Measurements from ENCODE around the gene ZBTB2. TPM values are rescaled to one million over a fixed set of nuclear protein-coding genes. Genes with fewer than 3 reads are reported as not detected.

Gene ZBTB2
- total and polyA plus RNA-seq, 2 of the 4 experiments (the other 2 are of a cell fraction) = 11.8 to 17.7 TPM

DNA sequence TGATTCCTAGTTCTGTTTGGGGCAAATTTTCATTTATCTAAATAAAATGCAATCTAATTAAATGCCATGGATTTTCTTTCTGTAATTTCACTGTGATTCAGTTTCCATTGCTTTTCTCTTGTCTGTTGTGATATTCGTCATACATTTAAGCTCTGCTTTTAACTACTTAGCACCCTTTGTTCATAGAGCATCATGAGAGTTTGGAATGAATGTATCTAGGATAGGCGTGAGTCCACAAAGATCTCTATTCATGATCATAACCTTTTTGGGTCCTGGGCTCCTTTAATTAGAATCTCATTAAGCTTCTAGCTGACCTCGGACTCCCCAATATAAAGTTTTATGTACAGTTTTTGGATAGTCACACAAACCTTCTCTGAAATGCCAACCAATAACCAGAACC is 32.9 kb downstream of the ZBTB2 start:
- in situ Hi-C loops (cut with MboI; ENCODE audit: low sequenced_read_pairs) = no loop called here
- no peak overlapping the region for H2BK120ac ChIP-seq (ENCODE audit: low read depth, low read length)
- no peak overlapping the region for H3K56ac ChIP-seq (ENCODE audit: extremely low read depth, insufficient read depth, low read length)
- H3K79me1 ChIP-seq (ENCODE audit: low read depth in 1 of 2, low read length in 2 of 2) = no peaks in the 10 kb centered on the region
- no peak overlapping the region for H2BK5ac ChIP-seq (ENCODE audit: low read depth, low read length, poor library complexity, severe bottlenecking)
- no peak overlapping the region for H3K9ac ChIP-seq (ENCODE audit: low read depth, low read length)
- no peak overlapping the region for H3K4me3 ChIP-seq (ENCODE audit: insufficient read depth, low read depth, low read length)
- no peak overlapping the region for H3K4me2 ChIP-seq (ENCODE audit: low read depth, low read length)
- no peak for DNase-seq
- H3K36me3 ChIP-seq (ENCODE audit: control insufficient read depth, insufficient read depth, low read length) = peaks cover 20% of the 10 kb centered on the region
- H4K20me1 ChIP-seq (ENCODE audit: insufficient read depth, low read length) = no peaks in the 10 kb centered on the region
- H4K8ac ChIP-seq (ENCODE audit: low read depth in 2 of 2, low read length in 2 of 2) = no peak overlapping the region
- H3K4ac ChIP-seq (ENCODE audit: low read depth, low read length) = no peak overlapping the region
- no CpG with 5 or more reads among the region's 3 CpGs for WGBS, 2 experiments (ENCODE audit: extremely low coverage in 2 of 2, insufficient read length in 1 of 2)
- H2AFZ ChIP-seq (replicated peaks; ENCODE audit: low read length, poor library complexity) = no peak overlapping the region
- H4K5ac ChIP-seq (ENCODE audit: low read depth, low read length) = no peak overlapping the region
- dilution Hi-C loops (cut with HindIII; ENCODE audit: low sequenced_read_pairs, unreplicated experiment) = no loop called here
- ATAC-seq (ENCODE audit: low read depth) = no peak
- H3K4me1 ChIP-seq (ENCODE audit: control insufficient read depth, insufficient read depth, low read length) = no peaks in the 10 kb centered on the region
- H2AK9ac ChIP-seq (replicated peaks; ENCODE audit: low read depth, low read length, poor library complexity) = no peak overlapping the region
- H3K23ac ChIP-seq (ENCODE audit: low read depth, low read length) = no peak overlapping the region
- H2BK20ac ChIP-seq (ENCODE audit: low read depth, low read length) = no peak overlapping the region
- intact Hi-C loops (cut with micrococcal nuclease) = no loop called here
- H4K91ac ChIP-seq (ENCODE audit: insufficient read depth, low read depth, low read length) = no peak overlapping the region
- no peak overlapping the region for H2AK5ac ChIP-seq (ENCODE audit: low read depth, low read length)
- H3K9me3 ChIP-seq (ENCODE audit: control insufficient read depth, insufficient read depth, low read length) = no peaks in the 10 kb centered on the region
- H3K9me1 ChIP-seq (ENCODE audit: insufficient read depth, low read length) = no peaks in the 10 kb centered on the region
- no peak overlapping the region for H2BK15ac ChIP-seq (ENCODE audit: low read depth, low read length)
- no peaks in the 10 kb centered on the region for H3K27me3 ChIP-seq (ENCODE audit: control insufficient read depth, insufficient read depth, low read length)
- no peak for TF ChIP-seq SMC3 (IDR thresholded peaks at IDR 0.05; ENCODE audit: low read depth, low read length)
- H3K18ac ChIP-seq (ENCODE audit: low read depth, low read length) = no peak overlapping the region
- ChIA-PET POLR2A (ENCODE audit: unreplicated experiment) (no interaction called here), CTCF (interaction anchor here (0.8 kb wide), 1 partner anchor 12 kb away, joined by 3 read pairs; no protein-coding TSS in a partner anchor)
- no peak overlapping the region for H3K14ac ChIP-seq (replicated peaks; ENCODE audit: low read depth, low read length)
- no peak overlapping the region for H3K27ac ChIP-seq (ENCODE audit: insufficient read depth, low read length)
- BruUV-seq (replicated peaks) = no TSS peak

Data from IMR-90 (cell line).